Heart right ventricle (tissue), 16 donors: ENCODE results near the gene CLSTN2. TPM values are rescaled to one million over a fixed set of nuclear protein-coding genes. Genes with fewer than 3 reads are reported as not detected.
A peak's percentile ranks its signal among the peaks of the same experiment; 100 is the strongest.

Source experiments
- ATAC-seq, 8 donors: fragments of 200-7000 bp; cut with Tn5 transposase; one replicate each; pipeline ENCODE4 v1.9.1; 2020; ENCODE audit warnings: mild to moderate bottlenecking in 8 of 8, moderate library complexity in 8 of 8, moderate number of reproducible peaks in 1 of 8
- DNase-seq, 2 donors: peaks; one replicate each; pipeline ENCODE4 v3.0.0-alpha.2; 2020
- H3K27ac ChIP-seq, 10 donors: fragments of 200-600 bp; sonication (generic) in 2 of 10; one replicate each; pipeline versions ENCODE4 v1.5.0 to v1.8.0; 2020 to 2022; ENCODE audit warnings: mild to moderate bottlenecking in 3 of 10
- H3K27me3 ChIP-seq, 7 donors: fragments of 200-600 bp; one replicate each; pipeline ENCODE4 v1.8.0; 2021 to 2022; ENCODE audit warnings: mild to moderate bottlenecking in 2 of 7
- H3K36me3 ChIP-seq, 9 donors: fragments of 200-600 bp; sonication (generic) in 1 of 9; one replicate each; pipeline versions ENCODE4 v1.5.0 to v1.8.0; 2020 to 2022; ENCODE audit warnings: mild to moderate bottlenecking in 2 of 9
- H3K4me1 ChIP-seq, 9 donors: fragments of 200-600 bp; sonication (generic) in 1 of 9; one replicate each; pipeline versions ENCODE4 v1.5.0 to v1.8.0; 2020 to 2022; ENCODE audit warnings: mild to moderate bottlenecking in 4 of 9
- H3K4me3 ChIP-seq, 10 donors: fragments of 200-600 bp; sonication (generic) in 2 of 10; one replicate each; pipeline versions ENCODE4 v1.5.0 to v1.8.0; 2020 to 2022; ENCODE audit warnings: mild to moderate bottlenecking in 7 of 10, moderate library complexity in 2 of 10
- H3K9me3 ChIP-seq, 11 donors: fragments of 200-600 bp in 10 of 11; sonication (generic) in 2 of 11; one replicate each; pipeline versions ENCODE4 v1.5.0 to v1.8.0; 2013 to 2022; ENCODE audit warnings: mild to moderate bottlenecking in 2 of 11, control low read depth in 1 of 11, moderate library complexity in 1 of 11
- WGBS, 2 donors: extraction: QIAGEN DNeasy Blood & Tissue Kit; methylation state at CpG; one replicate each; pipeline ENCODE4 v1.1.7; 2013; ENCODE audit warnings: inconsistent platforms in 1 of 2; 5-methylcytosine and 5-hydroxymethylcytosine counted together
- intact Hi-C, 10 donors: fragments of 100-400 bp; cut with DNase I; formaldehyde crosslinking; loops; one replicate each; pipeline versions ENCODE4 v1.11.1 to v1.14.2; 2022
- polyA plus RNA-seq, 2 donors: library from polyadenylated mRNA; stranded (reverse); fragments of 200-250 nt; gene quantifications; one replicate each; pipeline ENCODE4 v1.2.3, GENCODE V29; 2013
- total RNA-seq, 10 donors: library from RNA; stranded (reverse); fragmentation: NEBNext Ultra II Directional in 3 of 10; extraction: Animal tissue kit (Norgen Biotek cat#: 25700) in 3 of 10; gene quantifications; one replicate each; pipeline versions ENCODE4 v1.2.1 to v1.2.4, GENCODE V29; 2021 to 2023
- TF ChIP-seq, protein P1 (sequence below), 9 donors: fragments of 200-600 bp; sonication (generic) in 2 of 9; IDR thresholded peaks; one replicate each; pipeline versions ENCODE4 v1.5.0 to v1.8.0; 2021 to 2022; ENCODE audit warnings: antibody characterized with exemption in 9 of 9, mild to moderate bottlenecking in 5 of 9, moderate library complexity in 1 of 9
- donor health status: Arrhythmogenic right ventricular cardiomyopathy.
- donor health status: ischemic (EF 13 %, LVEDD 7.1; RV severe dilation, severe dysfunction).
- donor health status: healthy with polysubstance abuse.
- donor health status: DM: no; HTN: yes; CAD: no.
- donor health status: DM: no; HTN: no; CAD: no.
- donor health status: ischemic (EF 25% LVEDD 6.9; RV normal size, moderate dysfunction).
- donor health status: ischemic (EF 25% LVEDD 5.7; RV mildly dilated, moderate dysfunction).
- donor health status: healthy.
- donor health status: DM: yes; HTN: yes; CAD: no.
- donor health status: Ischemic cardiomyopathy.
- donor health status: ischemic (EF 35%, LVEDD 5.7; RV mildly dilated, moderate dysfunction).
- donor health status: nonischemic (EF 11% LVEDD 7.7; RV severe dilation, severe dysfunction).
- donor health status: DM: yes; HTN: yes; CAD: no.
- donor health status: PGD.
- donor health status: ischemic (EF 29% LVEDD 5.4; RV normal size, mild dysfunction).
- donor health status: nonischemic (EF 23%, LVEDD 6.1; RV moderate dilation, normal function).

Gene CLSTN2
- total and polyA plus RNA-seq, 12 donors = 0.57 to 10.7 (median 4.4) TPM

DNA sequence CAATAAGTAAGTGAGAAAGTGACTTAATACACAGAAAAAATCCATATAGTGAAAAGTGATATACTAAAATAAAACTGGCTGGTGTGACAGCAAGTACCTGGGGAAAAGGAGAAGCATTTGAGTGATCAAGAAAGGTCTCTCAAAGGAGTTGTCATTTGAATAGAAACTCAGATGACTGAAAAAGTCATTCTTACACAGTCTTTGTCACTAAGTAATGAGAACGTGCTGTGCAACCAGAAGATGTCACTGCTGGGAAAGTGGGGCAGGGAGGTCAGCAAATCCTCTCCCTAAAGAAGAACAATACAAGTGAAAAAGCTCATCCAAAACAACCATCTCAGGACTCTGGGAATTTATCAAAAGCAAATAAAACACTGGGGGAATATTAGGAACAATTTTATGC, 425.3 kb downstream of the CLSTN2 start:
- 45 to 71% methylated on average over 1 of the region's 1 CpG for WGBS, 2 donors

DNA sequence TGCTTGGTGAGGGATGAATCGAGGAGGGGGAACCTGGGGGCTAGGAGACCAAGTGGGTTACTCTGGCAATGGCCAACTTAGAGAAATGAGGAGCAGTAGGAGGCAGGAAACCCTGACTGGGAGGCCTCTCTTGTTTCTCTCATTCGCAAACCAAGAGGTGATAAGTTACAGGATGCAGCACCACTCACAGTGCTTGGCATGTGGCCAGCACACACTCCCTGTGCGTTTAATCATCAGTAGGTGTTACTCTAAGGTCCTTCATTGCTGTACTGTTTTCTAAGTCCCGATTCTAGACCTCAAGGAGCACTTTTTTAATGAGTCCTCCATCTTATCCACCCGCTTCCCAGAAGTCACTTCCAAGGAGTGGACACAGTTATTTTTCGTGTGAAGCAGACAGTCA, 428.8 kb downstream of the CLSTN2 start:
- ATAC-seq = peak in 4 of 8 donors; percentile 57 to 70 (median 64)
- DNase-seq = peak; percentile 12 to 17
- no peaks in the 10 kb centered on the region for H3K9me3 ChIP-seq
- TF ChIP-seq, protein P1, sequence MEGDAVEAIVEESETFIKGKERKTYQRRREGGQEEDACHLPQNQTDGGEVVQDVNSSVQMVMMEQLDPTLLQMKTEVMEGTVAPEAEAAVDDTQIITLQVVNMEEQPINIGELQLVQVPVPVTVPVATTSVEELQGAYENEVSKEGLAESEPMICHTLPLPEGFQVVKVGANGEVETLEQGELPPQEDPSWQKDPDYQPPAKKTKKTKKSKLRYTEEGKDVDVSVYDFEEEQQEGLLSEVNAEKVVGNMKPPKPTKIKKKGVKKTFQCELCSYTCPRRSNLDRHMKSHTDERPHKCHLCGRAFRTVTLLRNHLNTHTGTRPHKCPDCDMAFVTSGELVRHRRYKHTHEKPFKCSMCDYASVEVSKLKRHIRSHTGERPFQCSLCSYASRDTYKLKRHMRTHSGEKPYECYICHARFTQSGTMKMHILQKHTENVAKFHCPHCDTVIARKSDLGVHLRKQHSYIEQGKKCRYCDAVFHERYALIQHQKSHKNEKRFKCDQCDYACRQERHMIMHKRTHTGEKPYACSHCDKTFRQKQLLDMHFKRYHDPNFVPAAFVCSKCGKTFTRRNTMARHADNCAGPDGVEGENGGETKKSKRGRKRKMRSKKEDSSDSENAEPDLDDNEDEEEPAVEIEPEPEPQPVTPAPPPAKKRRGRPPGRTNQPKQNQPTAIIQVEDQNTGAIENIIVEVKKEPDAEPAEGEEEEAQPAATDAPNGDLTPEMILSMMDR (IDR thresholded peaks at IDR 0.05) = no peak
- H3K4me1 ChIP-seq = peaks cover 0 to 2% (median 0%) of the 10 kb centered on the region in 9 donors
- H3K27me3 ChIP-seq = no peaks in the 10 kb centered on the region
- WGBS, 2 donors = 40 to 53% methylated on average over 6 of the region's 6 CpGs
- intact Hi-C loops = no loop called here
- no peak overlapping the region for H3K4me3 ChIP-seq
- H3K27ac ChIP-seq = no peak overlapping the region
- H3K36me3 ChIP-seq = no peaks in the 10 kb centered on the region

More for the DNA sequence above, 425.3 kb downstream of the CLSTN2 start:
- Histone ChIP-seq H3K4me3 (no peak overlapping the region), H3K36me3 (no peaks in the 10 kb centered on the region), H3K27ac (no peak overlapping the region), H3K9me3 (no peaks in the 10 kb centered on the region), H3K4me1 (peaks cover 0 to 2% (median 0%) of the 10 kb centered on the region in 9 donors), H3K27me3 (no peaks in the 10 kb centered on the region)
- ATAC-seq (no peak), DNase-seq (no peak)
- intact Hi-C loops = no loop called here
- TF ChIP-seq, protein P1 (IDR thresholded peaks at IDR 0.05) = peak in 3 of 9 donors; percentile 11 to 28 (median 20)

DNA sequence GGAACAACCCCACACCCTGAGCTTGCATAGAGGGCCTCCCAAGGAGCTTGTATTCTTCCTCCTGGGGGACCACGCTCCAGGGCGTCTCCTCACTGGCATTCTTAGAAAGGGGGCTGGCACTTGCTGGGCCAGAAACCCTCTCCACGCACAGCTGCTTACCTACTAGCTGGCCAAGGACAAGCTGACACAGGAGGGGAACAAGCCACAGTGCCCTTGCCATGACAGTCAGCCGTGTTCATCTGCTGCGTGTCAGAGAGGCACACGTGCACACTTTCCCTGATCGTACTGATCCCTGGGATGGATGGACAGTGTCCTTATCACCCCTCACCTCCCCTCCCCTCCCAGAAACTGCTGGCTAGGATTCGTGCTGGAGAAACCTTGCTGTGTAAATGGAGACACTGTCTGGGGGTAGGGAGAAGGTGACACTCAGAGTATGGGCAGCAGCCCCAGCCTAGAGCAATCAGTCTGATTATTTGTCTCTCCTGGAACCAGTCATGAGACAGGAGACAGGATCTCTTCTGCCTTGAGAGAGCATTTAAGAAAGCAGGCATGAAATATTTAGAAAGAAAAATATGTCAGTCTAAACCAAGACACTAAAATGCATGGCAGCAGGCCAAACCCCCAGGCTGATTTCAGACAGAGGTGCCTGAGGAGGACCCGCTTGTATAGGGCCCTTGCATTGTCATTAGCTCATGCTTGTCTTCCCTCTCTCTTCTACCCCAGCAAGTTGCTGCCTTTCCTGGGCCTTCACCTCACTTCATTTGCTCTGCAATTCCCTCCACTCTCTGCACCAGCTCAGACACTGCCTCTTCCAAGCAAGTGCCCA, 431.1 kb downstream of the CLSTN2 start:
- H3K27ac ChIP-seq = no peak overlapping the region
- DNase-seq = no peak
- no peaks in the 10 kb centered on the region for H3K9me3 ChIP-seq
- peak in 3 of 8 donors; percentile 41 to 53 (median 46) for ATAC-seq
- TF ChIP-seq, protein P1 (IDR thresholded peaks at IDR 0.05) = no peak
- H3K4me3 ChIP-seq = no peak overlapping the region
- intact Hi-C loops = no loop called here
- peaks cover 0 to 2% (median 0%) of the 10 kb centered on the region in 9 donors for H3K4me1 ChIP-seq
- WGBS, 2 donors = 43 to 53% methylated on average over 9 of the region's 9 CpGs
- H3K27me3 ChIP-seq = no peaks in the 10 kb centered on the region
- no peaks in the 10 kb centered on the region for H3K36me3 ChIP-seq

DNA sequence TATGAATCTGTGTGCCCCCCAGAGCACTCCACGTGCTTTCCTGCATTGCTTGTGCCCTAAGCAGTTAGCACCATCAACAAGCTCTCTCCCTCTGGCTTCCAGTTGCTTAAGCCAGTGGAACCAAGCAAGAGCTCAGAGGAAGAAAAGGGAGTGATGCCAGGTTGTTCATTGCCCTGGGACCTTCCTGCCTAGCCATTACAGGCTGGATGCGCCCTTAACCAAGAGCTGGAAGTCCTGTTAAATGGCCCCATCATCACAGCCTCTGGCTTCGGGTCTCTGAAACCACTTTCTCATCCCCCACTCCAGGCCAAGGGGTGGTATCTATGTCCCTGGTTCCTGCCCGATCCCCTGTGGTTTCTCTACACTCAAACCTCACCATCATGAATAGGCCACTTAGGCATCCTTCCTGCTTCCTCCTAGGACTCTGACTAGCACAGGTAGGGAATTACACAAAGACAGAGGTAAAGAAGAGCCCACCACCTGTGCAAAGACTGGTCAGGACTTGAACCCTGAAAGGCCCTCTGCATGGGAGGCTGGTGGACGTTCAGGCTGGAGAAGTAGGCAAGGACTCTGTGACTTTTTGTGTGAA, 433.3 kb downstream of the CLSTN2 start:
- Histone ChIP-seq H3K36me3 (no peaks in the 10 kb centered on the region), H3K27me3 (no peaks in the 10 kb centered on the region), H3K9me3 (no peaks in the 10 kb centered on the region), H3K27ac (no peak overlapping the region), H3K4me3 (no peak overlapping the region), H3K4me1 (peaks cover 0 to 2% (median 0%) of the 10 kb centered on the region in 9 donors)
- DNase-seq = no peak
- intact Hi-C loops = no loop called here
- 79 to 86% methylated on average over 5 of the region's 5 CpGs for WGBS, 2 donors
- TF ChIP-seq, protein P1 (IDR thresholded peaks at IDR 0.05) = no peak
- ATAC-seq = no peak
